OCI-LY7 (cell line): ENCODE results near the gene DEPP1. TPM values are rescaled to one million over a fixed set of nuclear protein-coding genes. Genes with fewer than 3 reads are reported as not detected.

Experiments used
- BruUV-seq: library from RNA; stranded (reverse); fragments of 400-500 nt; replicated peaks from 2 replicates; lab custom pipeline; 2021; lab: Mats Ljungman, UMichigan
- CTCF ChIA-PET: fragments of 300-600 bp; sonication (Branson Sonifier 250); formaldehyde crosslinking; loops from one replicate; lab custom pipeline; 2022; ENCODE audit warnings: antibody characterized with exemption; ENCODE audit not compliant: unreplicated experiment; lab: Charles Lee
- POLR2A ChIA-PET: fragments of 300-600 bp; sonication (Branson Sonifier 250); formaldehyde crosslinking; loops from one replicate; lab custom pipeline; 2022; ENCODE audit warnings: antibody characterized with exemption; lab: Charles Lee
- DNase-seq: peaks from one replicate; pipeline ENCODE4 v3.0.0-alpha.2; 2015; ENCODE audit warnings: low spot score
- H2AFZ ChIP-seq: fragments of 200-600 bp; sonication (generic), shearing (Covaris generic); 2 replicates; pipeline ENCODE4 v1.6.1; 2014; ENCODE audit warnings: mild to moderate bottlenecking, antibody characterized with exemption, low read length, moderate library complexity
- H3K27ac ChIP-seq: fragments of 200-600 bp; sonication (generic); 2 replicates; pipeline ENCODE4 v1.5.1; 2014; ENCODE audit warnings: mixed run types, low read depth, mild to moderate bottlenecking, moderate library complexity, low read length, inconsistent platforms; ENCODE audit not compliant: poor library complexity, severe bottlenecking
- H3K36me3 ChIP-seq: fragments of 200-600 bp; sonication (generic); 2 replicates; pipeline ENCODE4 v1.6.1; 2014; ENCODE audit warnings: mild to moderate bottlenecking, antibody characterized with exemption, low read length, moderate library complexity, mixed read lengths; ENCODE audit not compliant: insufficient read depth
- H3K4me1 ChIP-seq: fragments of 200-600 bp; sonication (generic); 2 replicates; pipeline ENCODE4 v1.5.1; 2014; ENCODE audit warnings: mild to moderate bottlenecking, low read length; ENCODE audit not compliant: insufficient read depth, poor library complexity, severe bottlenecking
- H3K4me2 ChIP-seq: fragments of 200-600 bp; sonication (generic); 2 replicates; pipeline ENCODE4 v1.6.1; 2014; ENCODE audit warnings: mild to moderate bottlenecking, low read length
- H3K4me3 ChIP-seq: fragments of 200-600 bp; sonication (generic); 2 replicates; pipeline ENCODE4 v1.5.1; 2014; ENCODE audit warnings: mild to moderate bottlenecking, low read depth, low read length; ENCODE audit not compliant: poor library complexity, severe bottlenecking
- H3K79me2 ChIP-seq: fragments of 200-600 bp; sonication (generic); 2 replicates; pipeline ENCODE4 v1.6.1; 2016; ENCODE audit warnings: low read depth, mild to moderate bottlenecking, low read length, moderate library complexity, mixed read lengths; ENCODE audit not compliant: insufficient read depth
- H3K9me2 ChIP-seq: fragments of 200-600 bp; sonication (generic); 2 replicates; pipeline ENCODE4 v1.6.1; 2016; ENCODE audit warnings: mild to moderate bottlenecking, low read length, mixed read lengths; ENCODE audit not compliant: insufficient read depth
- H3K9me3 ChIP-seq: fragments of 200-600 bp; sonication (generic); 2 replicates; pipeline ENCODE4 v1.6.1; 2014; ENCODE audit warnings: mild to moderate bottlenecking, mixed run types, low read length, mixed read lengths
- H4K20me1 ChIP-seq: fragments of 200-600 bp; sonication (generic); 2 replicates; pipeline ENCODE4 v1.6.1; 2014; ENCODE audit warnings: mild to moderate bottlenecking, antibody characterized with exemption, low read length, moderate library complexity, mixed read lengths; ENCODE audit not compliant: insufficient read depth
- EZH2phosphoT487 ChIP-seq: fragments of 200-600 bp; sonication (generic); IDR thresholded peaks from 2 replicates; pipeline ENCODE4 v1.6.1; 2018; ENCODE audit warnings: low read depth, borderline replicate concordance, mild to moderate bottlenecking, mixed run types, antibody characterized with exemption, low read length, moderate library complexity, mixed read lengths
- intact Hi-C: fragments of 100-400 bp; cut with micrococcal nuclease; formaldehyde crosslinking; loops from one replicate; pipeline ENCODE4 v1.10.0; 2022; ENCODE audit not compliant: unreplicated experiment
- total RNA-seq, 2 experiments: library from RNA; depleted of rRNA in 1 of 2; stranded (reverse); fragments of >200 nt in 1 of 2; shearing (Covaris generic) in 1 of 2; gene quantifications; 2 replicates each; pipeline ENCODE4 v1.2.3, GENCODE V29; 2014 to 2022
- TF ChIP-seq, protein P1 (sequence below): fragments of 200-600 bp; sonication (generic); conservative IDR thresholded peaks from 2 replicates; pipeline ENCODE4 v1.5.1; 2014; ENCODE audit warnings: mild to moderate bottlenecking, antibody characterized with exemption, low read length, moderate library complexity, mixed read lengths

DEPP1 gene
- total RNA-seq, 2 experiments from 2014 or later: 0.09 TPM; not detected in 1

DNA sequence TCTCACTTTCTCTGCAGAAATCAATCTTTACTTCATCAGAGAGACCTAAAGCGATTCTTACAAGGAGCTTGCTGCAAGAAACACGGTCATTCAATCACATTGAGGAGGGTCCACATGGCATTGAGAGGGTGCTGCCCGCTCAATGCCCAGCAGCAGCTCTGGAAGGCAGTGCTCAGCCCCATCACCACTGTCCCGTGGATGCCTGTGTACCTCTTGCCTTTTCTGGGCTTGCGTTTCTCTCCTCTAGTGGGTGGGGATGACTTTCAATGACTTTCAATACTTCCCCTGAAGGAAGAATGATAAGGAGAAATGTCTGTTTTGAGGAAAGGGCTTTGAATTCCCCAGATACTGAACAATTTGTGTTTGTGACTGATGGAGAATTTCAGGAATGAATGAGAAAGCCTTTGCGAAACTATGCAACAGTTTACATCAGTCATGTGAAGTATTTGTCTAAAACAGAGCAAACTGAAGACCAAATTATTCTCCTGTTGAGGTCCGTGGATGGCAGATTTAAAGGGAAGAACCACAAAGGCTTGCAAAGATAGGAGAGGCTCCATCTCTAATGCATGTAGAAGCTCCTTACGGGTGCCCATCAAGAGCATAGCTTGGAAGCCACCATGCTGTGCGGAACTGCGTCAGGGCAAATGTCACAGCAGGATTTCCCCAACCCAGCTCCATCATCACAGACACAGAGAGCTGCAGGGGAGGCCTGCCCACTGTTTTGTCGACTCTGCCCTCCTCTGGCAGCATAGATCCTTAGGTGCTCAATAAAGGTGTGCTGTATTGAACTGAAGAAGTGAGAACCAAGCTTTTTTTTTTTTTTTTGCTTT is 15.5 kb upstream of the DEPP1 start:
- DNase-seq: no peak
- no TSS peak for BruUV-seq
- H3K4me3 ChIP-seq: no peak overlapping the region
- H3K9me2 ChIP-seq: no peaks in the 10 kb centered on the region
- no peaks in the 10 kb centered on the region for H3K9me3 ChIP-seq
- POLR2A ChIA-PET: no interaction called here
- CTCF ChIA-PET: interaction anchor here (1.1 kb wide), 1 partner anchor 12 kb away, joined by 3 read pairs; no protein-coding TSS in a partner anchor
- H2AFZ ChIP-seq: no peak overlapping the region
- intact Hi-C loops: no loop called here
- H4K20me1 ChIP-seq: no peaks in the 10 kb centered on the region
- H3K79me2 ChIP-seq: no peaks in the 10 kb centered on the region
- H3K36me3 ChIP-seq: no peaks in the 10 kb centered on the region
- TF ChIP-seq, protein P1, sequence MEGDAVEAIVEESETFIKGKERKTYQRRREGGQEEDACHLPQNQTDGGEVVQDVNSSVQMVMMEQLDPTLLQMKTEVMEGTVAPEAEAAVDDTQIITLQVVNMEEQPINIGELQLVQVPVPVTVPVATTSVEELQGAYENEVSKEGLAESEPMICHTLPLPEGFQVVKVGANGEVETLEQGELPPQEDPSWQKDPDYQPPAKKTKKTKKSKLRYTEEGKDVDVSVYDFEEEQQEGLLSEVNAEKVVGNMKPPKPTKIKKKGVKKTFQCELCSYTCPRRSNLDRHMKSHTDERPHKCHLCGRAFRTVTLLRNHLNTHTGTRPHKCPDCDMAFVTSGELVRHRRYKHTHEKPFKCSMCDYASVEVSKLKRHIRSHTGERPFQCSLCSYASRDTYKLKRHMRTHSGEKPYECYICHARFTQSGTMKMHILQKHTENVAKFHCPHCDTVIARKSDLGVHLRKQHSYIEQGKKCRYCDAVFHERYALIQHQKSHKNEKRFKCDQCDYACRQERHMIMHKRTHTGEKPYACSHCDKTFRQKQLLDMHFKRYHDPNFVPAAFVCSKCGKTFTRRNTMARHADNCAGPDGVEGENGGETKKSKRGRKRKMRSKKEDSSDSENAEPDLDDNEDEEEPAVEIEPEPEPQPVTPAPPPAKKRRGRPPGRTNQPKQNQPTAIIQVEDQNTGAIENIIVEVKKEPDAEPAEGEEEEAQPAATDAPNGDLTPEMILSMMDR: no peak
- no peak for TF ChIP-seq EZH2phosphoT487
- H3K4me2 ChIP-seq: no peak overlapping the region
- H3K27ac ChIP-seq: no peak overlapping the region
- peaks cover 17% of the 10 kb centered on the region for H3K4me1 ChIP-seq

DNA sequence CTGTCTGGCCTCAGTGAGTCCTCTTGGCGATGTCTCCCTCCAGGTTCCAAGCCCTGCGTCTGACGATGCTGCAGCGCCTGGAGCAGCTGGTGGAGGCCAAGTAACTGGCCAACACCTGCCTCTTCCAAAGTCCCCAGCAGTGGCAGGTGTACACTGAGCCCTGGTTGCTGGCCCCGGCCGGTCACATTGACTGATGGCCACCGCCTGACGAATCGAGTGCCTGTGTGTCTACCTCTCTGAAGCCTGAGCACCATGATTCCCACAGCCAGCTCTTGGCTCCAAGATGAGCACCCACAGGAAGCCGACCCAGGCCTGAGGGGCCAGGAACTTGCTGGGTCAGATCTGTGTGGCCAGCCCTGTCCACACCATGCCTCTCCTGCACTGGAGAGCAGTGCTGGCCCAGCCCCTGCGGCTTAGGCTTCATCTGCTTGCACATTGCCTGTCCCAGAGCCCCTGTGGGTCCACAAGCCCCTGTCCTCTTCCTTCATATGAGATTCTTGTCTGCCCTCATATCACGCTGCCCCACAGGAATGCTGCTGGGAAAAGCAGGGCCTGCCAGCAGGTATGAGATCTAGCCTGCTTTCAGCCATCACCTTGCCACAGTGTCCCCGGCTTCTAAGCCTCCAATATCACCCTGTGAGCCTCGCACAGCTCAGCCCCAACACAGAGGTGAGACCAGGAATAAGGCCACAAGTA is 14.8 kb upstream of the DEPP1 start:
- no peaks in the 10 kb centered on the region for H3K79me2 ChIP-seq
- DNase-seq: no peak
- intact Hi-C loops: no loop called here
- no peaks in the 10 kb centered on the region for H3K9me3 ChIP-seq
- ChIA-PET POLR2A (no interaction called here), CTCF (no interaction called here)
- no peak overlapping the region for H2AFZ ChIP-seq
- H3K4me2 ChIP-seq: no peak overlapping the region
- no peak overlapping the region for H3K27ac ChIP-seq
- peaks cover 17% of the 10 kb centered on the region for H3K4me1 ChIP-seq
- H3K9me2 ChIP-seq: no peaks in the 10 kb centered on the region
- BruUV-seq: no TSS peak
- no peaks in the 10 kb centered on the region for H4K20me1 ChIP-seq
- H3K36me3 ChIP-seq: no peaks in the 10 kb centered on the region
- no peak overlapping the region for H3K4me3 ChIP-seq
- no peak for TF ChIP-seq EZH2phosphoT487
- TF ChIP-seq, protein P1: no peak
